GM18867 (cell line): ENCODE results near the gene DNM3.

ENCODE experiments used
- ATAC-seq: cut with Tn5 transposase; IDR thresholded peaks from one replicate; pipeline ENCODE4 v1.9.1; 2021; ENCODE audit warnings: mild to moderate bottlenecking, moderate library complexity; ENCODE audit not compliant: unreplicated experiment

DNM3 gene

GRCh38 chr1:172088256-172088655 is 247.0 kb downstream of the DNM3 start:
- no peak for ATAC-seq

- no peak for ATAC-seq
Measured at GRCh38 chr1:172089768-172090510, 248.6 kb downstream of the DNM3 start.

- ATAC-seq = no peak
Measured at GRCh38 chr1:172090511-172090817, 249.2 kb downstream of the DNM3 start.

- no peak for ATAC-seq
Measured at GRCh38 chr1:172095846-172096245, 254.5 kb downstream of the DNM3 start.

GRCh38 chr1:172105230-172105629 is 263.9 kb downstream of the DNM3 start:
- no peak for ATAC-seq

- no peak for ATAC-seq
Measured at GRCh38 chr1:172107316-172107975, 266.1 kb downstream of the DNM3 start.

GRCh38 chr1:172108161-172108893 is 267.0 kb downstream of the DNM3 start:
- no peak for ATAC-seq

GRCh38 chr1:172109359-172109758 is 268.1 kb downstream of the DNM3 start:
- ATAC-seq = no peak

GRCh38 chr1:172112576-172112975 is 271.3 kb downstream of the DNM3 start:
- no peak for ATAC-seq

GRCh38 chr1:172117800-172118199 is 276.5 kb downstream of the DNM3 start:
- no peak for ATAC-seq

GRCh38 chr1:172118618-172119017 is 277.3 kb downstream of the DNM3 start:
- ATAC-seq = no peak

- ATAC-seq = no peak
Measured at GRCh38 chr1:172119184-172119583, 277.9 kb downstream of the DNM3 start.

GRCh38 chr1:172120381-172120780 is 279.1 kb downstream of the DNM3 start:
- ATAC-seq = no peak

- ATAC-seq = no peak
Measured at GRCh38 chr1:172121081-172121717, 279.9 kb downstream of the DNM3 start.

- ATAC-seq = no peak
Measured at GRCh38 chr1:172122381-172122780, 281.1 kb downstream of the DNM3 start.

GRCh38 chr1:172125250-172125649 is 284.0 kb downstream of the DNM3 start:
- no peak for ATAC-seq

GRCh38 chr1:172125812-172126430 is 284.6 kb downstream of the DNM3 start:
- ATAC-seq = no peak

- ATAC-seq = no peak
Measured at GRCh38 chr1:172132836-172133235, 291.5 kb downstream of the DNM3 start.

- no peak for ATAC-seq
Measured at GRCh38 chr1:172134087-172134731, 292.9 kb downstream of the DNM3 start.

GRCh38 chr1:172135076-172135672 is 293.9 kb downstream of the DNM3 start:
- peak; percentile 62 for ATAC-seq
